HG02885 (cell line): ENCODE data around the gene CDH8.

Experiments
- ATAC-seq: cut with Tn5 transposase; IDR thresholded peaks from one replicate; pipeline ENCODE4 v1.9.1; 2021; ENCODE audit warnings: mild to moderate bottlenecking; ENCODE audit not compliant: unreplicated experiment, poor library complexity

CDH8 gene, protein sequence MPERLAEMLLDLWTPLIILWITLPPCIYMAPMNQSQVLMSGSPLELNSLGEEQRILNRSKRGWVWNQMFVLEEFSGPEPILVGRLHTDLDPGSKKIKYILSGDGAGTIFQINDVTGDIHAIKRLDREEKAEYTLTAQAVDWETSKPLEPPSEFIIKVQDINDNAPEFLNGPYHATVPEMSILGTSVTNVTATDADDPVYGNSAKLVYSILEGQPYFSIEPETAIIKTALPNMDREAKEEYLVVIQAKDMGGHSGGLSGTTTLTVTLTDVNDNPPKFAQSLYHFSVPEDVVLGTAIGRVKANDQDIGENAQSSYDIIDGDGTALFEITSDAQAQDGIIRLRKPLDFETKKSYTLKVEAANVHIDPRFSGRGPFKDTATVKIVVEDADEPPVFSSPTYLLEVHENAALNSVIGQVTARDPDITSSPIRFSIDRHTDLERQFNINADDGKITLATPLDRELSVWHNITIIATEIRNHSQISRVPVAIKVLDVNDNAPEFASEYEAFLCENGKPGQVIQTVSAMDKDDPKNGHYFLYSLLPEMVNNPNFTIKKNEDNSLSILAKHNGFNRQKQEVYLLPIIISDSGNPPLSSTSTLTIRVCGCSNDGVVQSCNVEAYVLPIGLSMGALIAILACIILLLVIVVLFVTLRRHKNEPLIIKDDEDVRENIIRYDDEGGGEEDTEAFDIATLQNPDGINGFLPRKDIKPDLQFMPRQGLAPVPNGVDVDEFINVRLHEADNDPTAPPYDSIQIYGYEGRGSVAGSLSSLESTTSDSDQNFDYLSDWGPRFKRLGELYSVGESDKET

DNA sequence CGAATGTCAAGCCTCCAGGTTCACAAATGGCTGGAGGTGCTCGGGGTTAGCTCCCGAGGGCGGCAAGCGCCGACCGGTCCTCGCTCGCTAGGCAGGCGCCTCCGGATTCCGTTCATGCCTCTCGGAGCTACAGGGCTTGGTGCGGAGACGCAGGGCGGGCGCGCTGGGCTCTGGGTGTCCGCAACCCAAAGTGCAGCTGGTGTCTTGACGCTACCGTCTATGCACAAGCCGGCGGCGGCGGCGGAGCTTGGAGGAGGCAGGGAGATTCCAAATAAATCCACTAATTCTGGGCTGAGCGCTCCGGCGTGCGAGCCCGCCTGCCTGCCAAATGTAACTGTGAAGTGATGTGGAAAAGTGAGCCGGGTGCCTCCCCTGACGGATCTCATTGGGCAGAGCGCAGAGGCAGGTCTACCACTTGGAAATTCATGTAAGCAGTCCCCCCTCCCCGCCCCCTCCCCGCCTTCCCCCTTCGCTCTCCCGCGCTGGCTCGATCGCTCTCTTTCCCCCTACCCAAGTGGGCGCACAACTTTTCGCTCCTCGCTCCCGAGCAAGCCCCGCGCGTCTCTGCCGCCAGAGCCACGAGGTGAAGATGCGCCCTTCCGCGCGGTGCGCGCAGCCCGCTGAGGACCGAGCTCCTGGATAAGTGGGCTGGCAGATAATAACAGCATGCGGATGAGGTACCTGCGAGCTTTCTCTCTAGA lies at the start of gene CDH8:
Gene CDH8 (minus strand): TSS at position 338 of the 701 bp plus-strand sequence. CDS start 15,035 bp downstream, outside the sequence.
- ATAC-seq: no peak

DNA sequence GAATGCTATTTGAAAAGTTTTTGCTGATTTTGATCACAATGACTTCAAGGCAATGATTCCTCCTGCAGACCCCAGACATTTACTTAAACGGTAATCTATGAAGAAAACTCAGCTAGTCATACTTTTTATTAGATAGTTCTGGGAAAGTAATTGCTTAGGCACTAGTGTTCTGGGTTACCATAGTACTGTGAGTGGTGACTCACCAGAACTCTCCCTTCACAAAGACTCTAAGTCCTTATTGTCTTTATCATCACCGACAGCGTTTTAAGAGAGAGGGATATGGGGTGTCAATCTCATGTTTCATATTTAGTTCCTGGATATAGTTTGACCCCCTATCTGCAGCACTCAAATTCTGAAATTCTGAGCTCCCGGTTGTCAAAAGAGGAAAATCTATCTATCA lies 43.0 kb upstream of the CDH8 start:
- ATAC-seq: no peak

DNA sequence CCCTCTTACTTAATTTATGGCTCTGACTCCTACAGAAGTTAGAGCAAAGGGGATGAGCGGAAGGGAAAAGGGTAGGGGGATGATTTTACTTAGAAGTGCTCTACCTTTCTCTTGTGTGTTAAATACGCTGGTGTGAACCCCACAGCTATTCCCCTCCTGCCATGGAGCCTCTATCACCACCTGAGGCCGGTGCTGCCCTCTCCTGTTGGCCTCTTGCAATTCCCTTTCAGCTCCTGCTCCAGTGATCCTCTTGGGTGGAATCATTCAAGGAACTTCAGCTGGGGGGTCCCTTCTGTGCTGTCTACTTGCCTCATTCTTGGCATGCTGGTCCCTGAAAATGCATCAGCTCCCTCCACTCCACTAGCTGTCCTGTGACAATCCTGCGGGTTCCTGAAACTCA lies 41.8 kb upstream of the CDH8 start:
- ATAC-seq: no peak

DNA sequence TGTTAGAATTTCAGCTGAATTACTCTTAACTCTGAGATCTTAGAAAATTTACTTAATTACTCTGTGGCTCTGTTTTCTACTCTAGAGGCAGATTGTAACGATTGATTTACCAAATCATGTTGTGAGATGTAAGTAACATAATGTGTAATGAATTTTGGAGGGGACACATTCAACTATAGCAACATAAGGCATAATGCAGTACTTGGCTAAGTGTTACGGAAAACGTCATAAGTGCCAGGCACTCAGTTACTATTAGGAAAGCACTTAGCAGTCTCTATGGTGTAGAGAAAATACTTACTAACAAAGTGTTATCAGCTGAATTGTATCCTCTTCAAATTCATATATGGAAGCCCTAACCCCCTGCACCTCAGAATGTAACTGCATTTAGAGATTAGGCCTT lies 40.6 kb upstream of the CDH8 start:
- no peak for ATAC-seq

DNA sequence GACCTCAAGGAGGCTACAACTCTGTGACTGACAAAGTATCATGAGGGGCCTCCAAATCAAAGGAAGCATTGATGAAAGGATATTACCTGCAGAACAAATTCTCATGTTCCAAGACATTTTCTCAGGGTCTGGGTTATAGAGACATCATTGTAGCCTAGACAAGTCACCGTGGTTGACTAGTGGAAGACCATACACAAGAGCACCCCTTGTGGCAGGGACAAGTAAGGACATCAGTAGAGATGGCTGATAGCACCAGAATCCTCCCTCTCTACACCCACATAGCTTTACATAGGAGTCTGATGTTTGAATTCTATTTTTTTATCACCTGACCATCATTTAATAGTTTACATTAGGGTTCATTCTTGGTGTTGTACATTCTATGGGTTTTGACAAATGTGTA lies 32.5 kb upstream of the CDH8 start:
- ATAC-seq: peak; percentile 70

DNA sequence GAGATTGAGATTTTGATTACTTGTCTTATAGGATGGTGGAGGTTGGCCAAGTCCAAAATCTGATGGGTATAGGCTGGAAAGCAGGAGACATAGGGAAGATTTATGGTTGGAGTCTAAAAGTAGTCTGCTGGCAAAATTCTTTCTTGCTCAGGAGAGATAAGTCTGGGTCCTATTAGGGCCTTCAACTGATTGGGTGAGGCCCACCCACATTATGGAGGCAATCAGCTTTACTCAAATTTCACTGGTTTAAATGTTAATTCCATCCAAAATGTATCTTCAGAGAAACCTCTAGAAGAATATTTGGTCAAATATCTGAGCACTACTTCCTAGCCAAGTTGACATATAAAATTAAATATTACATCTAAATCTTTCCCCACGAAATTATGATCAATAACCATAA lies 31.7 kb upstream of the CDH8 start:
- no peak for ATAC-seq

DNA sequence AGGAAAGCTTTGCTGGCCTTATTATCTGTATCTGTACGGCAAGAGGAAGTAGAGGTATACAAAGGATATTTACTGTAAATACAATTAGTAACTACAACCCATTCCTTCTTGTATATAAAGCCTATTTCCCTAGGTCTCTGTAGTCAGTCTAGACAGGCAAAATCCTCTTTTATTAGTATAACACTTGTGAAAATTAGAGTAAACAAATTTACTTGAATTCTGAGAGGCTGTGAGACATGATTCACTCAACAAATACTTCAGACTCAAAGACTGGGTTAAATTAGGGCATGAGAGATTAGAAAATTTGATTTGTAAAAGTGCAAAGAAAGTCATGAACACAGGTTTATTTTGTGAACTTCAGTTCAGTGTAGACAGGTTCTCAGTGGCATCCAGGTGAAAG lies 30.9 kb upstream of the CDH8 start:
- no peak for ATAC-seq

DNA sequence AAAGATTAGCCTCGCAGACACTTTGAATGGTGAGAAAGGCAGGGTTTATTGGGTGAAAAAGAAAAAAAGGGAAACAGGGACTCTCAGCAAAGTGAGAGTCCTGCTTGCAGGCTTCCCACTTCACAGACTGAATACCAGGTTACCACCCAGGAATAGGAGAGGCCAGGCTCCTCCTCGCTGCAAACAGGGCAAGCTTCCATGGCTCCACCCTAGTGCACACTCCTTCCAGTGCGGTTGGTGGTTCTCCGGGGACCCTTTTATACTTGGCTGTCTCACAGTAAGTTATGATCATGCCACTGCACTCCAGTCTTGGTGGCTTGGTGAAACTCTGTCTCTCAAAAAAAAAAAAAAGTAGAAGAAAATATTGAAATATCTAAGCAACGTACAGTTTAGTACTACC lies 30.5 kb upstream of the CDH8 start:
- no peak for ATAC-seq

DNA sequence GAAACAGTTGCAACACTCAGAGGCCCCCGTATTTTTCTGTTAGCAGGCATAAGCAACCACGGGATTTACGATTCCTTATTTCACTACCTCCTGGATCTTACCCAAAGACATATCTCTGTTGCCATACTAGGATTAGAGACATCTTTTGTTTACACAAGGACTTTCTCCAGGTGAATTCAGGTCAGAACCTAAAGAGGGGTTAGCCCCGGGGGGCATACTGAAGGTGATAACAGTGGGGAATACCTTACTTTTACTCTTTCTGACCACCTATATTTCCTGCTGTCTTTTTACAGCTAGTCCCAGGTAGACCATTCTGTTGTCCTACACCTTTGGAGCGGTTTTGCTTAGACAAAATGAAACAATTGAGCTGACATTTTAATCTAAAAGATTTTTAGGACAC lies 27.9 kb upstream of the CDH8 start:
- ATAC-seq: no peak

DNA sequence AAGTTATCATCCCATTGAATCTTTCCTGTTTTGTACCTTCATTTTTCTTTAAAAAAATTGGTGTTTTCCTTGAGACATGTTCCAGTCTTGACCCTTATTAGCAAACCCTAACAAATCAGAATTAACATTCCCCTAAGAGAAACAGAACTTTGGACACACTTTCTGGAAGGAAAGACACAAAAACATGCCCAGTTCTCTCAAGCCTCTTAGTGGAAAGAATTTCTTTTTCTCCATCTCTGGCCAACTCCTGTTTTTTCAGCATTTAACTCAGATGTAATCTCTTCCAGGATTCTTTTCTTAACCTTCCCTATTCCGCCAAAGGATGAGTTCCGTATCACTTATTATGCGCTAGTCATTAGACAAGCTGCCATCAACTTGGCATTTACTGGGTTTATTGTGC lies 23.9 kb upstream of the CDH8 start:
- no peak for ATAC-seq

DNA sequence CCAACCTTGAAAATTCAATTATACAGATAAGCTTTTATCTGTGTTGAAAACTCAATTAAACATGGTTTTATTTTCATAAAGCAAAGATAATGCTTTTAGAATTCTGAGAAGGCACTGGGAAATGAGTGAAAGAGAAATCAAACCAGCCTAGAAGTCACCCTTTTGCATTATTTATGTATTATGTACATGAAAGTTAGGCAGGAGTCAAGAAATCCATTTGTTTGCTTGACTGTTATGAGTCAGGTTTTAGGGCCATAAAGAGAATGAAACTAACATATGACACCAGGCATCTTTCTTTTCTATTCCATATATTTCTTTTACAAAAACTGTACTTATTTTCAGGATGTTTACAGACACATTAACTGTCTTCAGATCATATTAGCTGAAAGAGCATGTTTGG lies 23.3 kb upstream of the CDH8 start:
- ATAC-seq: no peak

DNA sequence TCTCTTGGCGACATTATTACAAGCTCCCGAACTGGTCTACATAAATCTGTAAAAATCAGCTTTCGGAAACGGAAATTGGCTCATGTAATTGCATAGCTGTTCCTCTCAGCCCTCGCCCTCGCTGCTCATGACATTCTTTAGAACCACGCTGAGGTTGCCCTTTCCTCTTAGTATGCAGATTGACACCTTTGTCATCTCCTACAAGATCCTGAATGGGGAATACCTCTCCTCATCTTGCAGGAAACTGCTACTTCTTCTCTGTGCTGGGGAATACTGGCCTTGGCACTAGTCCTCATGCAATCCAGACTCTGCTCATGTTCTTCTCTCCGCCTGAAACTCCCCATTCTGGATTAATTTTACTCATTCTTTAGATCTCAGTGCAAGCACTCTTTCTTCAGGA lies 22.2 kb upstream of the CDH8 start:
- ATAC-seq: no peak

DNA sequence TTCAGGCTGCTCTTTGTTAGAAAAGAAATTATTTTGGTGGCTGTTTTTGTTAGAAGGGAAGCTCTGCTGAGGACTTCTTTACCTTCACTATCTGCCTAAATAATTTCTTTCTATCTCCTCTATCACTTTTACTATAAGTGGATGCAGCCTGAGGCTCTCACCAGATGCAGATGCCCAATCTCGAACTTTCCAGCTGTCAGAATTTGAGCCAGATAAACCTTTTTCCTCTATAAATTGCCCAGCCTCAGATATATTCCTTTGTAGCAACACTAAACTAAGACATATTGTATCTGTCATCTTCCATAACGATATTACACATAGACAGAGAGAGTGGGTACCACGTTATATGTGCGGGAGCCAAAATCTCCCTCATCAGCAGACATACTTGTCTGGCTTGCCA lies 15.7 kb upstream of the CDH8 start:
- ATAC-seq: no peak

DNA sequence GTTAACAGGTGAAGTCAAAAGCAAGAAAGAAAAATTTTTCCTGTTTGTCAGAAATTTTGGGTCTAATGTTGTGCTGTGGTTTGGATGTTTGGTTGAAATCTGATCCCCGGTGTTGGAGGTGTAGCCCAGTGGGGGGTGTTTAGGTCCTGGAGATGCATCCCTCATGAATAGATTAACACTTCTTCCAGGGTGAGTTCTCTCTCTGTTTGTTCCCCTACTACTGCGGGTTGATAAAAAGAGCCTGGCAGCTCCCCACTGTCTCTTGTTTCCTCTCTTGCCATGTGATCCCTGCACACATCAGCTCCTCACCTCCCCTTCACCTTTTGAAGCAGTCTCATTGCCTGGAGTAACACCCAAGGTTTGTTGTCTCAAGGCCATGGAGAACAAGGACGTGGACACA lies 14.6 kb upstream of the CDH8 start:
- no peak for ATAC-seq

DNA sequence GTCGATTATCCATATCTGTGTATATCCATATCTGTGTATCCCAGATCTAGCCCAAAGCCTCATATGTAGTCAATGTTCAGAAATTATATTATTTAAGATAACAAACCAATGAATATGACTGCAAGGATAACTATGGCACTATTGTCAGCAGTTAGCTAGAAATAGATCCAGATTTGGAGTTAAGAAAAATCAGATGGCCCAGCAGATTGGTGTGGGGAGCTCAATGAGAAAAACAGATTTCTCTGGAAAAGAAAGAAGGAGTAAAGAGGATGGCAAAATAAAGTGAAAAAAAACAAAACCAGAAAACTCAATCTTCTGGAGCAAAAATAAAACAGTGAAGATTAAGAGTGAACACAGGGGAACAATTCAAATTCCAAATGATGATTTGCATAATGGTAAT lies 10.6 kb upstream of the CDH8 start:
- no peak for ATAC-seq

DNA sequence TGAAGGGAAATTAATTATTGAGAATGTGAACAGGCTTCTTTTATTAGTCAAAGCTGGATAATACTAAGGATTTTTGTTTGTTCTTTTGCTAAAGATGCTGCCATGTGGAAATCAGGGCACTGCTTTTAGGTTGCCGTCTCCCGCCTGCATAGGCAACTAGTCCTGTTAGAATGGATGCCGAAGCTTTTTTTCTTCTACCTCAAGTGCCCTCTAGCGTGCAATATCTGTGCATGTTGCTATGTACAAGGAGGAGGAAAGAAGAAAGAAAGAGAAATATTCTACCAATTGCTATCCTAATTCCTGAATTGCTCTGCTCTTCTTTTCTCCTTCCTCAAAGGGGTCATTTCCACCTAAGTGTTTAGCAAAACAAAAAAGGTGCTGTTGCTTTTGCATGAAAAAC lies 5.2 kb upstream of the CDH8 start:
- ATAC-seq: no peak

DNA sequence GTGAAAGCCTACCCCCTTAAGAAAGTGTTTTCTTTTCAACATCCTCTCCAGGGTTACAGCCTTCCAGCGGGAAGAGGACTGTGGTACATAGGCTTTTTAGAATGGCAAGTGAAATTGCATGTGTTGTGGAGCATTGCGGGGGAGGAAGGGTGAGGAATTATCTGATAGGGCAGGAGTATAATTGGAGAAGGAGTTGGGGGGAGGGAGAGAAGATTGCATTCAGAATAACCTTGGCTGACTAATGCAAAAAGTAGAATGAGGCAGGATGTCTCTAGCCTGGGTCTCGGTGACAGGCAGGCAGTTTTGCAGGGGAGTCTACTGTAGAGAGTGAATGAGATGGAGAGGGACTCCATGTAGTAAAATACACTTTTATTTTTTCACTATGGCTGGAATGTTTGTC lies 2.4 kb upstream of the CDH8 start:
- ATAC-seq: no peak

DNA sequence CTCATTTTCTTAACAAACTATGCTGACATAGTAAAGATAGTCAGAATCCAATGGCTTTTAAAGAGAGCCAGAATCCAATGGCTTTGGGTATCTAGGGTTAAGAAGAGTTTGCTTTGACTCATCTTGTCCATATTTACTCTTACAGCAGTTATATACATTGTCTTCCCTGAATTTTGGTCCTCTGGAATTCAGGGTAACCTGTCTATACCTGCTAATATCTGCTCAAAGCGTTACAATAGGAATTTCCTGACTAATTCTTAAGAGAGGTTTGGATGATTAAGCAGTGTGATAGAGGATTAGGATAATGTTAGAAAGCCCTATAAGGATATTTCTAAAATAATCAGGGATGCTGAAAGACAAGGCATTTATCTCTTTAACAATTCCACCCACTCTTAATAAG lies 2.0 kb upstream of the CDH8 start:
- no peak for ATAC-seq

DNA sequence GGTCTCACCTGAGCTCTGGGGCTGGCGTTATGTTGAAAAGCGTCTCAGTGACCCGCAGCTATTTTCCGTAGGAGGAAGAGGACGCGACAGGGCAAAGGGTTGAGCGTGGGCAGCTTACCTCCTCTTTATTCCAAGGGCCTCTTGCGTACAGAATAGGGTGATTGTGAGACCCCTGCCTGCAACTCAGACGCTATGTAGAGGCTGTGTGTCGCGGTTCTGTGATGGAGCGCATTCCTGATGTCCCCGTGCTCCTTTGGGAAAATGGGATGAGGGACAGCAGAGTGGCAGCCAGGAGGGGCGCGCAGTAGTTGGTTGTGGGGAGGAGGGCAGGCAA lies 531 bp upstream of the CDH8 start:
- ATAC-seq: no peak

DNA sequence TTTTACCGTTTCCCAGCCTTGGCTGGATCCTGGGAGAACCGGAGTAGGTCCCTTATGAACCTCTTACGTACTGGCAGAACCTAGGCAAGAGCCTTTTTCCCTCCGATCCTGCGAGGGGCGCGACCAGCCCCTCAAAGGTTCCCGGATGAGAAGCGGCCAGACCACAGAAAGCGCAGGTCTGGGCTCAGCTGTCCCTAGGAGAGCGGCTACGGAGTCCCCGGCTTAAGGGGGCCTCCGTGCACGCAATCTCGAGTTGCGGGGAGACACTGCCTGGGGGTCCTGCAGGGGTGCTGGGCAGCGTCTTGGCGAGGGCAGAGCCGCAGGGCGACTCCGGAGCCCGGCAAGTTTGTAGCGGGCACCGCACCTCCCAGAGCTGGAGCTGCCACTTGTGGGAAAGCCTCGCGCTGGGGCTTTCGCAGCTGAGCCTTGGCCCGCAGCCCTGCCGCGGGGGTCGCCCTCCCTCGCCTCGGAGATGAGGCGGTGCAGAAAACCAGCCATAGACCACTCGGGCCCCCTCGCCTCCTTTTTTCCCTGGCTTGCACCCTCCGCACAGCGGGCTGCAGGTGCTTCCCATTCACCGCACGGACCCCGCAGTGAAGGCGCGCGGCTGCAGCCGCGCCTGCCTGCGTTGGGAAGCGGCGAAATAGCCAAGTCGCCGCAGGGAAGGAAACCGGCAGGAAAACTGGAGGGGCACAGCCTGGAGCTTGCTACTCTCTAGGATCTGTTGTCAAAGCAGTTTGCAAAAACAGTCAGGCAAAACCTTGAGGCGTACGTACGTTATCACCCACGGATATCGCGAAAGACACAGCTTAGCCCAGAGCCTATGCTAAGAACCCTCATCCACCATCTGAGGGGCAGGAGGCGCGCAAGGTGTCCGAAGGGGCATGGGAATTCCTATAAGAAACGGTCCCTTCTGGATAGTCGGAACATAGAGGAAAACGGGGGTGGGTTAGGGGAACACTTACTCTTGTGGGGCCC lies 834 bp downstream of the CDH8 start:
- no peak for ATAC-seq
